Measurements from ENCODE around the gene KRT9. TPM values are rescaled to one million over a fixed set of nuclear protein-coding genes. Genes with fewer than 3 reads are reported as not detected.

The KRT9 gene
- total RNA-seq, 1 experiment from 2014 or later: 0.15 TPM

DNA sequence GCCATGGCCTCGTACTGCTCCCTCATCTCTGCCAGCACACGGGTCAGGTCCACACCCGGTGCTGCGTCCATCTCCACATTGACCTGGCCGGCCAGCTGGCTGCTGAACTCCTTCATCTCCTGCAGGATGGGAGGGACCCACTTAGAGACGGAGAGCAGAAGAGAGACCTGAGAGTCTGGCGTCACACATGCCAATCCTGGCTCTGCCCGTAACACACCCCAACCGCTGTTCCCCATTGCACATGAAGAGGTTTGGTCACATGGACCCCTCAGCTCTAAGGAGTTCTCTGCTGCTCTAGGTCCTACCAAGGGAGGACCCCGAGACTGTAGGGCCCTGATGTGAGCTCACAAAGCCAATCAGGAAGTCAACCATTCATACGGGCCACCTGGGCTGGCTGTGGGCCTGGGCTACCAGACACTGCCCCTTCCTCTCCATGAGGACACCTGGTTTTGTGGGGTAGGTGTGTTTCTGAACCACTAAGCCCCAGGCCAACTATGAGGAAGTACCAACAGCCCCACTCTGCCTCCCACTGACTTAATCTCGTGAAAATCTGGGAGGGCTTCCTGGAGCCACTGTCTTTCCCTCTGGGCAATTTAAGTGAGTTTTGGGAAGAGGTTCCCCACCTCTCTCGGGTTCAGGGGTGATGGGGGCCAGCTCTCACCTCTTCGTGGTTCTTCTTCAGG lies 55.6 kb downstream of the KRT9 start:
- no peak overlapping the region for H3K4me2 ChIP-seq (ENCODE audit: low read length)
- H3K9me3 ChIP-seq (ENCODE audit: control insufficient read depth in 1 of 2, insufficient read depth in 1 of 2, low read depth in 1 of 2, low read length in 2 of 2): no peaks in the 10 kb centered on the region
- intact Hi-C loops (cut with micrococcal nuclease): no loop called here
- no peaks in the 10 kb centered on the region for H3K79me2 ChIP-seq (ENCODE audit: insufficient read depth, low read length)
- no peaks in the 10 kb centered on the region for H3K27me3 ChIP-seq (ENCODE audit: insufficient read depth, low read length)
- 0 out of 4 replicates have a peak, but pooled peaks cover 0 to 5% of the 10 kb centered on the region in 2 experiments for H3K36me3 ChIP-seq (ENCODE audit: control insufficient read depth in 1 of 2, insufficient read depth in 2 of 2, low read length in 2 of 2)
- H2AFZ ChIP-seq (ENCODE audit: low read depth, low read length, poor library complexity, severe bottlenecking): no peak overlapping the region
- H3K27ac ChIP-seq (ENCODE audit: low read depth, low read length): no peak overlapping the region
- no peak overlapping the region for H3K9ac ChIP-seq (ENCODE audit: low read length)
- ATAC-seq (no peak), DNase-seq (ENCODE audit: low read depth, low spot score) (no peak)
- ChIA-PET RAD21 (ENCODE audit: low non-redundant PET in 1 of 2, low total read pairs in 2 of 2, uncharacterized antibody in 2 of 2, unreplicated experiment in 2 of 2) (no interaction called here), POLR2A (interaction anchor here (1.1 to 1.7 kb wide), 2 partner anchors 10 to 12 kb away, joined by 4 to 6 read pairs; partner anchors contain the start of genes KRT13 and KRT19), CTCF (interaction anchor here (1.2 to 1.9 kb wide), 2 partner anchors 14 to 32 kb away, joined by 3 to 4 read pairs; no protein-coding TSS in a partner anchor)
- H3K9me2 ChIP-seq (ENCODE audit: insufficient read depth): no peaks in the 10 kb centered on the region
- H3K4me1 ChIP-seq (ENCODE audit: control insufficient read depth in 1 of 2, insufficient read depth in 2 of 2, low read length in 2 of 2): peaks cover 29 to 61% of the 10 kb centered on the region in 2 experiments
- no peak overlapping the region for H3K4me3 ChIP-seq (replicated peaks in 1 of 2; ENCODE audit: low read depth in 1 of 2, low read length in 2 of 2)
- TF ChIP-seq EZH2phosphoT487 (IDR thresholded peaks at IDR 0.05; ENCODE audit: borderline replicate concordance) (no peak), POLR2AphosphoS5 (IDR thresholded peaks at IDR 0.05; ENCODE audit: low read depth, low read length) (no peak), SRF (IDR thresholded peaks at IDR 0.05; ENCODE audit: low read depth) (no peak), JUND (IDR thresholded peaks at IDR 0.05) (no peak), TCF7L2 (IDR thresholded peaks at IDR 0.05; ENCODE audit: borderline replicate concordance, extremely low read depth, insufficient read depth, insufficient read length) (no peak), FOSL1 (IDR thresholded peaks at IDR 0.05; ENCODE audit: low read depth) (no peak), RAD21 (IDR thresholded peaks at IDR 0.05; ENCODE audit: low read depth) (no peak), EGR1 (IDR thresholded peaks at IDR 0.05; ENCODE audit: low read depth) (no peak), POLR2A (IDR thresholded peaks at IDR 0.05; ENCODE audit: borderline replicate concordance, extremely low read depth, insufficient read depth, insufficient read length) (no peak), CBX3 (IDR thresholded peaks at IDR 0.05; ENCODE audit: low read depth) (no peak)
- TF ChIP-seq, protein P1, sequence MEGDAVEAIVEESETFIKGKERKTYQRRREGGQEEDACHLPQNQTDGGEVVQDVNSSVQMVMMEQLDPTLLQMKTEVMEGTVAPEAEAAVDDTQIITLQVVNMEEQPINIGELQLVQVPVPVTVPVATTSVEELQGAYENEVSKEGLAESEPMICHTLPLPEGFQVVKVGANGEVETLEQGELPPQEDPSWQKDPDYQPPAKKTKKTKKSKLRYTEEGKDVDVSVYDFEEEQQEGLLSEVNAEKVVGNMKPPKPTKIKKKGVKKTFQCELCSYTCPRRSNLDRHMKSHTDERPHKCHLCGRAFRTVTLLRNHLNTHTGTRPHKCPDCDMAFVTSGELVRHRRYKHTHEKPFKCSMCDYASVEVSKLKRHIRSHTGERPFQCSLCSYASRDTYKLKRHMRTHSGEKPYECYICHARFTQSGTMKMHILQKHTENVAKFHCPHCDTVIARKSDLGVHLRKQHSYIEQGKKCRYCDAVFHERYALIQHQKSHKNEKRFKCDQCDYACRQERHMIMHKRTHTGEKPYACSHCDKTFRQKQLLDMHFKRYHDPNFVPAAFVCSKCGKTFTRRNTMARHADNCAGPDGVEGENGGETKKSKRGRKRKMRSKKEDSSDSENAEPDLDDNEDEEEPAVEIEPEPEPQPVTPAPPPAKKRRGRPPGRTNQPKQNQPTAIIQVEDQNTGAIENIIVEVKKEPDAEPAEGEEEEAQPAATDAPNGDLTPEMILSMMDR (IDR thresholded peaks at IDR 0.05 in 2 of 3, conservative IDR thresholded peaks at IDR 0.05 in 1 of 3; ENCODE audit: borderline replicate concordance in 1 of 3, insufficient read depth in 1 of 3, low read depth in 2 of 3, low read length in 2 of 3): no peak
- TF ChIP-seq, protein P2, sequence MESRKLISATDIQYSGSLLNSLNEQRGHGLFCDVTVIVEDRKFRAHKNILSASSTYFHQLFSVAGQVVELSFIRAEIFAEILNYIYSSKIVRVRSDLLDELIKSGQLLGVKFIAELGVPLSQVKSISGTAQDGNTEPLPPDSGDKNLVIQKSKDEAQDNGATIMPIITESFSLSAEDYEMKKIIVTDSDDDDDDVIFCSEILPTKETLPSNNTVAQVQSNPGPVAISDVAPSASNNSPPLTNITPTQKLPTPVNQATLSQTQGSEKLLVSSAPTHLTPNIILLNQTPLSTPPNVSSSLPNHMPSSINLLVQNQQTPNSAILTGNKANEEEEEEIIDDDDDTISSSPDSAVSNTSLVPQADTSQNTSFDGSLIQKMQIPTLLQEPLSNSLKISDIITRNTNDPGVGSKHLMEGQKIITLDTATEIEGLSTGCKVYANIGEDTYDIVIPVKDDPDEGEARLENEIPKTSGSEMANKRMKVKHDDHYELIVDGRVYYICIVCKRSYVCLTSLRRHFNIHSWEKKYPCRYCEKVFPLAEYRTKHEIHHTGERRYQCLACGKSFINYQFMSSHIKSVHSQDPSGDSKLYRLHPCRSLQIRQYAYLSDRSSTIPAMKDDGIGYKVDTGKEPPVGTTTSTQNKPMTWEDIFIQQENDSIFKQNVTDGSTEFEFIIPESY (IDR thresholded peaks at IDR 0.05; ENCODE audit: extremely low read depth, insufficient replicate concordance, low read length): no peak
- BruUV-seq (replicated peaks): no TSS peak
- no peaks in the 10 kb centered on the region for H4K20me1 ChIP-seq (ENCODE audit: insufficient read depth)

Small RNA genes within 50 kb of the gene (microRNA-seq; reads per million reads assigned to microRNA genes)
- gene MIR6510 (ENCODE audit: borderline number of aligned reads): not detected

Other genes with a start within 250 kb of the KRT9 start
- gene KRT33A, start 221.2 kb downstream of the KRT9 start, total RNA-seq (2021; ENCODE audit: unreplicated experiment): not detected
- gene KRT33B, start 202.2 kb downstream of the KRT9 start, total RNA-seq (2021; ENCODE audit: unreplicated experiment): not detected
- not detected for gene KRT34, start 189.8 kb downstream of the KRT9 start, total RNA-seq (2021; ENCODE audit: unreplicated experiment)
- not detected for gene KRT31, start 174.5 kb downstream of the KRT9 start, total RNA-seq (2021; ENCODE audit: unreplicated experiment)
- not detected for gene KRT37, start 147.5 kb downstream of the KRT9 start, total RNA-seq (2021; ENCODE audit: unreplicated experiment)
- not detected for gene KRT38, start 131.1 kb downstream of the KRT9 start, total RNA-seq (2021; ENCODE audit: unreplicated experiment)
- gene KRT32, start 104.7 kb downstream of the KRT9 start, total RNA-seq (2021; ENCODE audit: unreplicated experiment): 0.42 TPM
- not detected for gene KRT35, start 90.9 kb downstream of the KRT9 start, total RNA-seq (2021; ENCODE audit: unreplicated experiment)
- not detected for gene KRT36, start 82.1 kb downstream of the KRT9 start, total RNA-seq (2021; ENCODE audit: unreplicated experiment)
- 3.7 TPM for gene KRT13, start 66.4 kb downstream of the KRT9 start, total RNA-seq (2021; ENCODE audit: unreplicated experiment)
- 37.1 TPM for gene KRT15, start 53.2 kb downstream of the KRT9 start, total RNA-seq (2021; ENCODE audit: unreplicated experiment)
- 1,248 TPM for gene KRT19, start 43.8 kb downstream of the KRT9 start, total RNA-seq (2021; ENCODE audit: unreplicated experiment)
- gene KRT14, start 14.8 kb upstream of the KRT9 start, total RNA-seq (2021; ENCODE audit: unreplicated experiment): not detected
- 0.61 TPM for gene KRT16, start 40.7 kb upstream of the KRT9 start, total RNA-seq (2021; ENCODE audit: unreplicated experiment)
- not detected for gene KRT17, start 52.5 kb upstream of the KRT9 start, total RNA-seq (2021; ENCODE audit: unreplicated experiment)
- gene EIF1, start 116.8 kb upstream of the KRT9 start, total RNA-seq (2021; ENCODE audit: unreplicated experiment): 1,082 TPM
- not detected for gene GAST, start 140.3 kb upstream of the KRT9 start, total RNA-seq (2021; ENCODE audit: unreplicated experiment)
- gene HAP1, start 162.6 kb upstream of the KRT9 start, total RNA-seq (2021; ENCODE audit: unreplicated experiment): 3.4 TPM
- gene JUP, start 214.7 kb upstream of the KRT9 start, total RNA-seq (2021; ENCODE audit: unreplicated experiment): 224 TPM
- gene P3H4, start 239.9 kb upstream of the KRT9 start, total RNA-seq (2021; ENCODE audit: unreplicated experiment): 23.4 TPM
- gene FKBP10, start 240.9 kb upstream of the KRT9 start, total RNA-seq (2021; ENCODE audit: unreplicated experiment): 78.5 TPM